Activated T-cell treated with anti-CD3 and anti-CD28 coated beads for 24 hours (primary cell): ENCODE measurements around the gene BRD8.
"Not testable (repeated sequence)": the region's sequence is repeated elsewhere in the genome, so short reads cannot be mapped to it uniquely, and the experiment has no call there.

Source experiments
- DNase-seq: peaks from one replicate; pipeline ENCODE4 v3.0.0-alpha.2; 2020; ENCODE audit warnings: low read depth

Gene BRD8

GRCh38 chr5:138163721-138164120 is 14.7 kb downstream of the BRD8 start:
- no peak for DNase-seq

- DNase-seq, result no peak
Measured at GRCh38 chr5:138160706-138161105, 17.7 kb downstream of the BRD8 start.

GRCh38 chr5:138159666-138160065 is 18.8 kb downstream of the BRD8 start:
- DNase-seq, result no peak

GRCh38 chr5:138157626-138158025 is 20.8 kb downstream of the BRD8 start:
- no peak for DNase-seq

GRCh38 chr5:138155977-138156376 is 22.5 kb downstream of the BRD8 start:
- not testable (repeated sequence) for DNase-seq

- no peak for DNase-seq
Measured at GRCh38 chr5:138149530-138149929, 28.9 kb downstream of the BRD8 start.

- no peak for DNase-seq
Measured at GRCh38 chr5:138148811-138149210, 29.6 kb downstream of the BRD8 start.

GRCh38 chr5:138143578-138143977 is 34.9 kb downstream of the BRD8 start:
- DNase-seq, result not testable (repeated sequence)

- DNase-seq, result no peak
Measured at GRCh38 chr5:138141734-138142133, 36.7 kb downstream of the BRD8 start.

- no peak for DNase-seq
Measured at GRCh38 chr5:138140268-138140667, 38.2 kb downstream of the BRD8 start.

- DNase-seq, result no peak
Measured at GRCh38 chr5:138139781-138140090, 38.7 kb downstream of the BRD8 start.

- no peak for DNase-seq
Measured at GRCh38 chr5:138138949-138139780, 39.3 kb downstream of the BRD8 start, which contains the start of gene NME5. TSS of gene NME5 (minus strand) at chr5:138139428. CDS start at chr5:138138780, 648 bp downstream.

GRCh38 chr5:138132543-138132942 is 45.9 kb downstream of the BRD8 start:
- no peak for DNase-seq

- no peak for DNase-seq
Measured at GRCh38 chr5:138129347-138129746, 49.1 kb downstream of the BRD8 start.

- DNase-seq, result no peak
Measured at GRCh38 chr5:138128334-138128733, 50.1 kb downstream of the BRD8 start.

GRCh38 chr5:138115254-138115653 is 63.2 kb downstream of the BRD8 start:
- DNase-seq, result no peak

- DNase-seq, result no peak
Measured at GRCh38 chr5:138111937-138112336, 66.5 kb downstream of the BRD8 start.

GRCh38 chr5:138111181-138111580 is 67.2 kb downstream of the BRD8 start:
- DNase-seq, result no peak

GRCh38 chr5:138110266-138110963 is 68.0 kb downstream of the BRD8 start:
- DNase-seq, result no peak

- DNase-seq, result no peak
Measured at GRCh38 chr5:138109463-138110265, 68.8 kb downstream of the BRD8 start.

- no peak for DNase-seq
Measured at GRCh38 chr5:138107213-138107612, 71.2 kb downstream of the BRD8 start.

- no peak for DNase-seq
Measured at GRCh38 chr5:138105709-138106108, 72.7 kb downstream of the BRD8 start.

GRCh38 chr5:138103319-138103637 is 75.2 kb downstream of the BRD8 start:
- DNase-seq, result no peak
